GM23338 (cell line): ENCODE results near the gene SELENOK. TPM values are rescaled to one million over a fixed set of nuclear protein-coding genes. Genes with fewer than 3 reads are reported as not detected.
A peak's percentile ranks its signal among the peaks of the same experiment; 100 is the strongest.

ENCODE experiments used
- ATAC-seq: fragments of 200-7000 bp; cut with Tn5 transposase; 3 replicates; pipeline ENCODE4 v1.9.1; 2020
- DNase-seq: peaks from one replicate; pipeline ENCODE4 v3.0.0-alpha.2; 2015; ENCODE audit warnings: low spot score
- H2AFZ ChIP-seq: fragments of 200-600 bp; sonication (generic); 2 replicates; pipeline ENCODE4 v1.8.0; 2016; ENCODE audit warnings: antibody characterized with exemption, mild to moderate bottlenecking, moderate library complexity
- H3F3A ChIP-seq: fragments of 200-600 bp; sonication (generic); replicated peaks from 2 replicates; pipeline ENCODE4 v1.8.0; 2017; ENCODE audit warnings: antibody characterized with exemption, mixed run types, low read depth
- H3K27ac ChIP-seq: fragments of 200-600 bp; sonication (generic); 2 replicates; pipeline ENCODE4 v1.6.1; 2016; ENCODE audit warnings: low read depth
- H3K27me3 ChIP-seq: fragments of 200-600 bp; sonication (generic); 2 replicates; pipeline ENCODE4 v1.8.0; 2016; ENCODE audit warnings: mild to moderate bottlenecking, mixed run types, moderate library complexity; ENCODE audit not compliant: insufficient read depth
- H3K36me3 ChIP-seq: fragments of 200-600 bp; sonication (generic); 2 replicates; pipeline ENCODE4 v1.8.0; 2016; ENCODE audit warnings: mild to moderate bottlenecking; ENCODE audit not compliant: insufficient read depth
- H3K4me1 ChIP-seq: fragments of 200-600 bp; sonication (generic); 2 replicates; pipeline ENCODE4 v1.8.0; 2016; ENCODE audit warnings: mild to moderate bottlenecking, moderate library complexity; ENCODE audit not compliant: insufficient read depth
- H3K4me2 ChIP-seq: fragments of 200-600 bp; sonication (generic); 2 replicates; pipeline ENCODE4 v1.7.1; 2017; ENCODE audit warnings: mixed run types
- H3K4me3 ChIP-seq: fragments of 200-600 bp; sonication (generic); 2 replicates; pipeline ENCODE4 v1.6.1; 2016; ENCODE audit warnings: mixed run types
- H3K79me2 ChIP-seq: fragments of 200-600 bp; sonication (generic); replicated peaks from 2 replicates; pipeline ENCODE4 v1.8.0; 2017; ENCODE audit warnings: mild to moderate bottlenecking; ENCODE audit not compliant: insufficient read depth
- H3K9me2 ChIP-seq: fragments of 200-600 bp; sonication (generic); 2 replicates; pipeline ENCODE4 v1.8.0; 2017; ENCODE audit not compliant: insufficient read depth
- H4K20me1 ChIP-seq: fragments of 200-600 bp; sonication (generic); replicated peaks from 2 replicates; pipeline ENCODE4 v1.8.0; 2017; ENCODE audit warnings: mild to moderate bottlenecking; ENCODE audit not compliant: insufficient read depth
- H3K27ac Mint-ChIP-seq: 2 replicates; pipeline ENCODE4 v1.8.0; 2020; ENCODE audit warnings: inconsistent platforms, mild to moderate bottlenecking, moderate library complexity, mixed read lengths
- H3K27me3 Mint-ChIP-seq: 3 replicates; pipeline ENCODE4 v1.8.0; 2022; ENCODE audit warnings: low read depth, mild to moderate bottlenecking, moderate library complexity, mixed read lengths, inconsistent platforms; ENCODE audit not compliant: insufficient read depth, poor library complexity
- H3K36me3 Mint-ChIP-seq: 3 replicates; pipeline ENCODE4 v1.8.0; 2021; ENCODE audit warnings: low read depth, mild to moderate bottlenecking, inconsistent platforms, moderate library complexity, mixed read lengths
- H3K4me1 Mint-ChIP-seq: 3 replicates; pipeline ENCODE4 v1.8.0; 2020; ENCODE audit warnings: mild to moderate bottlenecking, inconsistent platforms, mixed read lengths
- H3K4me3 Mint-ChIP-seq: 3 replicates; pipeline ENCODE4 v1.8.0; 2021; ENCODE audit warnings: moderate library complexity, mild to moderate bottlenecking, inconsistent platforms, mixed read lengths
- H3K9me3 Mint-ChIP-seq: 3 replicates; pipeline ENCODE4 v1.8.0; 2020; ENCODE audit warnings: moderate library complexity, mild to moderate bottlenecking, inconsistent platforms, mixed read lengths
- CTCF ChIP-seq, 2 experiments: fragments of 200-600 bp in 1 of 2; sonication (generic) in 1 of 2; conservative IDR thresholded peaks; 2 replicates each; pipeline versions ENCODE4 v1.5.1 to v1.6.1; 2016 to 2017; ENCODE audit warnings: antibody characterized with exemption in 2 of 2, low read depth in 2 of 2, mild to moderate bottlenecking in 2 of 2, moderate library complexity in 1 of 2
- NANOG ChIP-seq: IDR thresholded peaks from 2 replicates; pipeline ENCODE4 v1.6.1; 2016; ENCODE audit warnings: antibody characterized with exemption, borderline replicate concordance
- STAT1 ChIP-seq: IDR thresholded peaks from one replicate; pipeline ENCODE4 v1.6.1; 2016; ENCODE audit warnings: antibody characterized with exemption; ENCODE audit not compliant: unreplicated experiment
- ZNF462 ChIP-seq: fragments of 250-450 bp; sonication (Bioruptor Pico); IDR thresholded peaks from 2 replicates; pipeline ENCODE4 v1.5.0; 2020; ENCODE audit warnings: mild to moderate bottlenecking, moderate library complexity
- polyA plus RNA-seq: library from polyadenylated mRNA; unstranded; fragments of >200 nt; fragmentation: Nextera tagmentation; extraction: Ambion mirVana; gene quantifications from 2 replicates; pipeline ENCODE4 v1.2.1, GENCODE V29; 2016
- total RNA-seq: library from RNA; depleted of rRNA; stranded (reverse); fragments of >200 nt; shearing (Covaris generic); gene quantifications from 2 replicates; pipeline ENCODE4 v1.2.3, GENCODE V29; 2014

Gene SELENOK
- total and polyA plus RNA-seq, 2 experiments from 2014 or later, result 21.4 to 168 TPM

- ATAC-seq (peak; percentile 5), DNase-seq (peak; percentile 43)
- peaks cover 31% of the 10 kb centered on the region for H3K4me1 Mint-ChIP-seq
- Histone ChIP-seq H3K27me3 (peaks cover 14% of the 10 kb centered on the region), H3K36me3 (no peaks in the 10 kb centered on the region), H3K79me2 (peaks cover 7% of the 10 kb centered on the region; the same call in 1 of the 2 replicates), H4K20me1 (no peaks in the 10 kb centered on the region), H3K4me3 (no peak overlapping the region), H3K27ac (no peak overlapping the region), H2AFZ (no peak overlapping the region), H3K9me2 (no peaks in the 10 kb centered on the region), H3K4me2 (0 out of 2 replicates have a peak overlapping the region, but pooled peaks have one; percentile 29), H3F3A (0 out of 2 replicates have a peak, but pooled peaks cover 5% of the 10 kb centered on the region), H3K4me1 (peaks cover 15% of the 10 kb centered on the region)
- TF ChIP-seq STAT1 (no peak), CTCF (conservative IDR thresholded peaks at IDR 0.05; ENCODE audit: low read depth in 2 of 2) (peak in 1 of 2 experiments; percentile 24; a peak in 1 of 4 replicates)
- H3K27ac Mint-ChIP-seq, result no peak overlapping the region
- H3K36me3 Mint-ChIP-seq, result no peaks in the 10 kb centered on the region; the same call in 2 of the 3 replicates
- H3K9me3 Mint-ChIP-seq, result no peaks in the 10 kb centered on the region
- H3K27me3 Mint-ChIP-seq, result peaks cover 21% of the 10 kb centered on the region
- H3K4me3 Mint-ChIP-seq, result no peak overlapping the region
These were observed 49.0 kb downstream of the SELENOK start for GRCh38 chr3:53842436-53843194.

GRCh38 chr3:53841296-53841695 lies 50.4 kb downstream of the SELENOK start:
- Mint-ChIP-seq H3K4me3 (no peak overlapping the region), H3K27ac (no peak overlapping the region), H3K4me1 (peaks cover 31% of the 10 kb centered on the region), H3K36me3 (no peaks in the 10 kb centered on the region; the same call in 2 of the 3 replicates), H3K9me3 (no peaks in the 10 kb centered on the region), H3K27me3 (peaks cover 9% of the 10 kb centered on the region)
- peaks cover under 1% of the 10 kb centered on the region; the same call in 1 of the 2 replicates for H3K27me3 ChIP-seq
- 0 out of 2 replicates have a peak, but pooled peaks cover 5% of the 10 kb centered on the region for H3F3A ChIP-seq
- no peak overlapping the region for H3K4me2 ChIP-seq
- ATAC-seq (no peak), DNase-seq (no peak)
- H2AFZ ChIP-seq, result no peak overlapping the region
- no peaks in the 10 kb centered on the region for H3K36me3 ChIP-seq
- peaks cover 7% of the 10 kb centered on the region; the same call in 1 of the 2 replicates for H3K79me2 ChIP-seq
- H3K9me2 ChIP-seq, result no peaks in the 10 kb centered on the region
- peaks cover 15% of the 10 kb centered on the region for H3K4me1 ChIP-seq
- no peak overlapping the region for H3K27ac ChIP-seq
- H4K20me1 ChIP-seq, result no peaks in the 10 kb centered on the region; the same call in 1 of the 2 replicates
- TF ChIP-seq CTCF (conservative IDR thresholded peaks at IDR 0.05; ENCODE audit: low read depth in 2 of 2) (0 out of 4 replicates have a peak, but pooled peaks of 1 of the 2 experiments have one; percentile 6), ZNF462 (no peak), NANOG (no peak)
- no peak overlapping the region for H3K4me3 ChIP-seq
